Measurements from ENCODE around the gene ACOT11. TPM values are rescaled to one million over a fixed set of nuclear protein-coding genes. Genes with fewer than 3 reads are reported as not detected.

Gene ACOT11
- total RNA-seq, 3 donors from 2014 or later = 1.6 to 7.3 (median 1.8) TPM

DNA sequence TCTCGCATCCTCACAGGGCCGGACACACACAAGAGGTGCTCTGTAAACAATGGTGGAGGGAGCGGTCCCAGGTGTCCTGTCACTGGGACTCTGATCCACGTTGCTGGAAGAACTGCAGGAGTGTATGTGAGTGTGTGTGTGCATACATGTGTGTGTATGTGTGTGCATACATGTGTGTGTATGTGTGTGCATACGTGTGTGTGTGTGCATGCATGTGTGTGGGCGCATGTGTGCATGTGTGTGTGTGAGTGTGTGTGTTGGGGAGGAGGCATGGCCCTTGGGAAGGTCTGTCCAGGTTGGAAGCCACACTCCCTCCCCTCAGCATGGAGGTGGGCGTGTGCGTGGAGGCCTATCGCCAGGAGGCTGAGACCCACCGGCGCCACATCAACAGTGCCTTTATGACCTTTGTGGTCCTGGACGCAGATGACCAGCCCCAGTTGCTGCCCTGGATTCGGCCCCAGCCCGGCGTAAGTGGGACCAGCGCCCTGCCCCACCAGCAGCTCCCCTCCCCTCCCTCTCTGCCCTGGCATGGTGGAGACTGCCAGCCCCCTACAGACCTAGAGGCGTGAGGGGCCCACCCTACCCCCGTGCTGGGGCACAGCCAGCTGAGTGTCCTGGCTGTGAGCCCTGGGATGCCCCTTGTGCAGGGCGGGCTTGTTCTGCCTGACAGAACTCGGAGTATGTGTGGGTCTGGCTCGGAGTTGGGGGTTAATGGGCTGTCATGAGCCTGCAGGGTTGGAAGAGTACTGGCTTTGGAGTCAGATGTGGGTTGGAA lies 53.1 kb downstream of the ACOT11 start:
- Histone ChIP-seq H3K36me3 (no peaks in the 10 kb centered on the region), H3K4me3 (no peak overlapping the region), H3K27me3 (no peaks in the 10 kb centered on the region), H3K27ac (no peak overlapping the region), H3K9me3 (no peaks in the 10 kb centered on the region), H3K4me1 (no peaks in the 10 kb centered on the region)
- TF ChIP-seq POLR2A (IDR thresholded peaks at IDR 0.05) = no peak
- TF ChIP-seq, protein P1, sequence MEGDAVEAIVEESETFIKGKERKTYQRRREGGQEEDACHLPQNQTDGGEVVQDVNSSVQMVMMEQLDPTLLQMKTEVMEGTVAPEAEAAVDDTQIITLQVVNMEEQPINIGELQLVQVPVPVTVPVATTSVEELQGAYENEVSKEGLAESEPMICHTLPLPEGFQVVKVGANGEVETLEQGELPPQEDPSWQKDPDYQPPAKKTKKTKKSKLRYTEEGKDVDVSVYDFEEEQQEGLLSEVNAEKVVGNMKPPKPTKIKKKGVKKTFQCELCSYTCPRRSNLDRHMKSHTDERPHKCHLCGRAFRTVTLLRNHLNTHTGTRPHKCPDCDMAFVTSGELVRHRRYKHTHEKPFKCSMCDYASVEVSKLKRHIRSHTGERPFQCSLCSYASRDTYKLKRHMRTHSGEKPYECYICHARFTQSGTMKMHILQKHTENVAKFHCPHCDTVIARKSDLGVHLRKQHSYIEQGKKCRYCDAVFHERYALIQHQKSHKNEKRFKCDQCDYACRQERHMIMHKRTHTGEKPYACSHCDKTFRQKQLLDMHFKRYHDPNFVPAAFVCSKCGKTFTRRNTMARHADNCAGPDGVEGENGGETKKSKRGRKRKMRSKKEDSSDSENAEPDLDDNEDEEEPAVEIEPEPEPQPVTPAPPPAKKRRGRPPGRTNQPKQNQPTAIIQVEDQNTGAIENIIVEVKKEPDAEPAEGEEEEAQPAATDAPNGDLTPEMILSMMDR (IDR thresholded peaks at IDR 0.05) = no peak
- no peak for TF ChIP-seq POLR2AphosphoS5 (IDR thresholded peaks at IDR 0.05)
- no peak for DNase-seq (ENCODE audit: low spot score in 2 of 2)
- intact Hi-C loops (cut with DNase I; ENCODE audit: low total_unique reads) = no loop called here

- no peak for DNase-seq (ENCODE audit: low spot score in 2 of 2)
- Histone ChIP-seq H3K36me3 (no peaks in the 10 kb centered on the region), H3K27me3 (no peaks in the 10 kb centered on the region), H3K9me3 (no peaks in the 10 kb centered on the region), H3K27ac (no peak overlapping the region), H3K4me3 (no peak overlapping the region), H3K4me1 (no peaks in the 10 kb centered on the region)
- TF ChIP-seq, protein P1 (IDR thresholded peaks at IDR 0.05) = no peak
- intact Hi-C loops (cut with DNase I; ENCODE audit: low total_unique reads) = no loop called here
These were observed 53.7 kb downstream of the ACOT11 start for GRCh38 chr1:54601730-54602129.

DNA sequence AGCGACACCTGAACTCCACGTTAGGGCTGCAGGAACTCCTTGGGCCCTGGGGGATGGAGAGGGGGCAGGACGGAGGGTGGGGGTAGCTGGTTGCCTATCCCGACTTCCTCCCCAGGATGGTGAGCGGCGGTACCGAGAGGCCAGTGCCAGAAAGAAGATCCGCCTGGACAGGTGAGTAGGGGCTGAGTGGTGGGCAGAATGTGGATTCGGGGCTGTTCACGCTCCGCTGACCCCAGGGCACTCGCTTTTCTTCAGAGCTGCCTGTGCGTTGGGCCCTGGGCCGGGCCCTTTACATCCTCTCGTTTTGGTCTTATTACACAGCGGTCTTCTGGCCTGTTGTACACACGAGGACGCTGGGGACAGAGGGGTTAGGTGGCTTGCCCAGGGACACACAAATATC lies 54.5 kb downstream of the ACOT11 start:
- no peak for DNase-seq (ENCODE audit: low spot score in 2 of 2)
- H3K36me3 ChIP-seq = no peaks in the 10 kb centered on the region

DNA sequence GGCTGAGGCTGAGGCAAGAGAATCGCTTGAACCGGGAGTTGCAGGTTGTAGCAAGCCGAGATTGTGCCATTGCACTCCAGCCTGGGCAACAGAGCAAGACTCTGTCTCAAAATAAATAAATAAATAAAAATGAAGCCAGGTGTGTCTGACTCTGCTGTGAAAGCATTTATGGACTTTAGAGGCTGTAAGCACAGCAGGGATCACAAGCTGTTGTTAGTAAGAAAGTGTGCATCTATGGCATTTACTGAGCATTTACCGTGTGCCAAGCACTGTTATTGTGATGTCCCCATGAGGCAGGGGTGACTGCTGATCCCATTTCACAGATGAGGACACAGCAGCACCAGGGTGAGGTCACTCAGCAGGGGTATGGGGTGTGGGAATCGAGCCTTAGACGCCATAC lies 55.2 kb downstream of the ACOT11 start:
- intact Hi-C loops (cut with DNase I; ENCODE audit: low total_unique reads) = no loop called here
- no peaks in the 10 kb centered on the region for H3K4me1 ChIP-seq
- H3K4me3 ChIP-seq = no peak overlapping the region
- no peak overlapping the region for H3K27ac ChIP-seq
- H3K9me3 ChIP-seq = no peaks in the 10 kb centered on the region
- H3K36me3 ChIP-seq = no peaks in the 10 kb centered on the region
- TF ChIP-seq POLR2AphosphoS5 (IDR thresholded peaks at IDR 0.05) = no peak
- TF ChIP-seq, protein P1 (IDR thresholded peaks at IDR 0.05) = no peak
- no peak for TF ChIP-seq POLR2A (IDR thresholded peaks at IDR 0.05)
- H3K27me3 ChIP-seq = no peaks in the 10 kb centered on the region
- DNase-seq (ENCODE audit: low spot score in 2 of 2) = no peak

More for the DNA sequence above, 54.5 kb downstream of the ACOT11 start:
- no peak overlapping the region for H3K27ac ChIP-seq
- H3K4me3 ChIP-seq = no peak overlapping the region
- TF ChIP-seq POLR2AphosphoS5 (IDR thresholded peaks at IDR 0.05) = no peak
- TF ChIP-seq, protein P1 (IDR thresholded peaks at IDR 0.05) = no peak
- H3K4me1 ChIP-seq = no peaks in the 10 kb centered on the region
- intact Hi-C loops (cut with DNase I; ENCODE audit: low total_unique reads) = no loop called here
- H3K9me3 ChIP-seq = no peaks in the 10 kb centered on the region
- no peaks in the 10 kb centered on the region for H3K27me3 ChIP-seq

GRCh38 chr1:54604051-54604450 lies 56.0 kb downstream of the ACOT11 start:
- TF ChIP-seq POLR2AphosphoS5 (IDR thresholded peaks at IDR 0.05) (no peak), POLR2A (IDR thresholded peaks at IDR 0.05) (no peak)
- TF ChIP-seq, protein P1 (IDR thresholded peaks at IDR 0.05) = no peak
- Histone ChIP-seq H3K27ac (no peak overlapping the region), H3K9me3 (no peaks in the 10 kb centered on the region), H3K4me3 (no peak overlapping the region), H3K36me3 (no peaks in the 10 kb centered on the region), H3K27me3 (no peaks in the 10 kb centered on the region), H3K4me1 (no peaks in the 10 kb centered on the region)
- no peak for DNase-seq (ENCODE audit: low spot score in 2 of 2)
- intact Hi-C loops (cut with DNase I; ENCODE audit: low total_unique reads) = no loop called here

Measured in breast epithelium (tissue), 4 donors.